HS-5 (cell line): Measurements from ENCODE around the gene SIX1.

Experiments used
- DNase-seq: peaks from one replicate; pipeline ENCODE4 v3.0.0-alpha.2; 2012; ENCODE audit warnings: low read depth

The SIX1 gene

GRCh38 chr14:60642270-60643140 is 6.8 kb downstream of the SIX1 start:
- DNase-seq, result no peak

GRCh38 chr14:60641742-60642269 is 7.5 kb downstream of the SIX1 start:
- DNase-seq, result no peak

DNA sequence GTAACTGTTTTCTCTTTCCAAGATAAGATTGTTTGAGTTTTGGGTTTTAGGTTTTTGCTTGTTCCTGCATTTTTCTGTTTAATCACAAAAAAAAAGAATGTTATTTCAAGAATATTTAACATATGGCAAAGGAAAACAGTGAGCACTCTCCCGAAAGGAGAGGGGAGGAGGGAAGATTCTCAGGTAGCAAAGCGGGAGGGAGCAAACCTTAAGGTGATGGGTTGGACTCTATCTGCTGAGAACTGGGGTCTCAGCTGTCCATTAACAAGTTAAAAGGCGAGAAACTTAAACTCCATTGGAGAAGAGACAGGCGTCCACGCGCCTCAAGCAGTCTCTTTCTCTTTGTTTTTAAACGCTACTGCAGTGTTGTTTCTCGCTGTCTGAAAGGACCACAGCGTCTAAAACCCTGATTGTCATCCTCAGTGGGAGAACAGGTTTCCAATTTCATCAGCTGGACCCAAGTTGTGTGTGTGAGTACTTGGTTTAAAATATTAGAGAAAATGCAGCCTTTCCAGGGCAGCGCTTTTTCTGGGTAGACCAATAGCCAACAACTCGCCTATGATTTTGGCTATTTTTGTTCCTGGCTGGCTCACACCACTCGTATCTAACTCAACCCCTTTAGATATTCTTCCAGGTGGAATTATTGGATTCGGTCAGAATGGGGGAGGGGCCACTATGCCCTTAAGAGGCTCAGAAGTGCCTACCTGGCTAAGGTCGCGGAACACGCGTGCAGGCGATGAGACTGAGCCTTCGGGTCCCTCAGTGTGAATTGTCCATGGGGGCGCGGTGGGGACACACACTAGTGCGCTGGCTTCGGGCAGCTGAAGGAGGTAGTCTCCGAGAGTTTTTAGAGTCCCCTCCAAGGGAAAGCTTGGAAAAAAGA is 8.2 kb downstream of the SIX1 start:
- DNase-seq, result no peak

DNA sequence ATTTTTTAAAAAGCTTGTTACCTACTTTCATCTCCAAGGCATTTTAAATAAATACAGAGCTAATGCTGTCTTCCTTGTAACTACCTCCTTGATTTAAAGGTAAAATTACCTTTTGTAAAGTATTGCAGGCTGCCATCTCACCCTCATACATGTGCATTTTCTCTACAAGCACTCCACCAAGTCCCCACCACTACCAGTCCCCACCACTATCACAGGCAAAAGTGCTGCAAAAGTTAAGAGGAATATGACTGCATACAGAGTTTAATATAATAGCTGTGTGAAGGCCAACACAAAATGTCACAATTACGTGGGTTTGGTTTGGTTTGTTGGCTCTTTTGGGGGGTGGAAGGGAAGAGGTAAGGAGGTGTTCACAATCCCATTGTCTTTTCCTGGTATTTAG is 9.6 kb downstream of the SIX1 start:
- no peak for DNase-seq

- DNase-seq, result no peak
Observed at GRCh38 chr14:60637479-60638315, 11.6 kb downstream of the SIX1 start.

DNA sequence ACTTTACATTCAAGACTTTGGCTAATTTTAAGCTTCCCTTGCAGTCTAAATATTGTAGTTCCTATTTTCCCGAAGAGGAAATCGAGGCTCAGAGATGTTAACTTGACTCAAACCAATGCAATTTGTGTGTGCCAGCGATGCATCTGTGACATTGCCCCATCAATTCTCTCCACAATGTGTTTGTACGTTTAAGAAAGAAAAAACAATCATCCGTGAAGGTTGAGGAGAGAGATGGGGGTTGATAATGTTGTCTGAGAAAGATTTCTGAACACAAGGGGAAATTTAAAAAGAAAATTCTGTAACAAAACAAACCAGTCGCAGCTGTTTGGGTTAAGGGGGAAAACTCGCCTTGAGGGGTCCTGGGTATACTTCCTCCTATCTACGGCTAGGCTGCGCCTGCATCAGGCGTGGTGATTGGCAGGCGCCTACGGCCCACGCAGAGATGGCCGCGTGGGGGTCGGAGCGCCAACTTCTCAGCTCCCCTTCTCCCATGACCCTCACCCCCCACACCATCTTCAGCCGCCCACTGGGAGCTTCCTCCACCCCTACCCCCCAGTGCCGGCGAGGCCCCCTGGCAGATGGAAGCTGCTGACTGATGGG is 12.3 kb downstream of the SIX1 start:
- DNase-seq, result no peak

- DNase-seq, result no peak
Observed at GRCh38 chr14:60634153-60634552, 15.1 kb downstream of the SIX1 start.

- DNase-seq, result no peak
Observed at GRCh38 chr14:60632777-60633176, 16.5 kb downstream of the SIX1 start.

- no peak for DNase-seq
Observed at GRCh38 chr14:60632257-60632656, 17.0 kb downstream of the SIX1 start.

DNA sequence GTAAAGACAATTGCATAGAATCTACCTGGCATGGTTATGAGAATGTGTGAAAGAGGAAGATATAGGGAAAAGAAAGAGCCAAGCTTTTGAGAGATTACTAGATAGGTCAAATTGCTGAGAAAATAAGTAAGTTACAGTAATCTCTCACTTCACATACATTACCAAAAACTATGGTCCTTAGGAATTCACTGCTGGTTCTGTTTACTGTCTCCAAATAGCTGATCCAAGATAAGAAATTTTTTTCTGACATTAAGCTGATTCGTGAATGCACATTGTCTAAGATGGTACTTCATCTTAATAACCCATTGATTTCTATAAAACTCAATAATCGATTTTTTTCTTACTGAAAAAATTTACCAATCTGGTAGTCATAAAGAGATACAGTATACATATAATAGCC is 17.4 kb downstream of the SIX1 start:
- DNase-seq, result no peak

GRCh38 chr14:60630129-60630528 is 19.1 kb downstream of the SIX1 start:
- no peak for DNase-seq

DNA sequence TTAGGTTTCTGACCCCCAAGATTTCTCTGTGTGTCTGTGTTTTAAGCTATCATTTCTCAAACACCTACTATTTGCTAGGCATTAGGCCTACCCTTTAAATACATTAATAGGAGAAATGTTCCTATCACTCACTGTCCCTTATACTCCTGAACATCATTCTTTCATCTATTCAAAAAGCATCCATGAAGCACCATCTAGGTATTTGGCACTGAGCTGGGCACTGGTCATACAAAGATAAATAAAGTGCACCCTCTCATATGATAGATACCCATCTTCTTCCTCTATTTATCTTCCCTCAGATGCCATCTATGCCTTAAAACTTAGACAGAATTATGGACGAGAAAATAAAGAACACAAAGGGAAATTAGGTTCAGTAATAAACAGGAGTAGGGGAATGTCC is 20.4 kb downstream of the SIX1 start:
- no peak for DNase-seq

GRCh38 chr14:60622917-60623257 is 26.4 kb downstream of the SIX1 start:
- no peak for DNase-seq

DNA sequence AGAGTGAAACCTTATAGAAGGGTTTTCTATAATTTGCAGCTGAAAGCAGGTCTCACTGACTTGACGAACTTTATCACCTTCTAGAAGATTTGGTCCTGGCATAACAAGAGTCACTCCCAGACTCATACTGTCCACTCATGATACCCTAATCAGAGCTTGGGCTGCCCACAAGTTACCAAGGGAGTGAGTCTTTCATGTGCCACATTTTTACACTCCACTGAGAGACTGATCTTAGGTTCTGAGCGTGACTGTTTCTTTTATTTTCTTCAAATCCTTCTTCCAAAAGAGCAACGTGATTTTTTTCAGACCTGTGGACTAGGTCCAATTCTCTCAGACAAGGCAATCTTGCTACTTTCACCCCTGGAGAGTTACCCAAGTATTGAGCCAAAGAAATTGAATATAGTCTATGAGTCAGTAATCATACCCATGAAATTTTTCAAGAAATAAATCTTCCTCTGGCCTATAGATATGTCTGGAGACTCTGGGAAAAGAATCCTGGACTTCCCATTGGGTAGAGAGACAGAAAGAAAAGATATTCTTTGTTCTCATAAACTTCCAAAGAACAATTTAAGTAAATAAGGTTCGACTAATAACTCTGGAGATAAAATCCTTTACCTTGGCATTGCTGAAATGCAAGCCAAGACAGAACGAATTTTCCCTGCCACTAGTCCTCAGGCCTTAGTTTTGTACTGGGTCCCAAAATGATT is 26.9 kb downstream of the SIX1 start:
- DNase-seq, result no peak

- DNase-seq, result no peak
Observed at GRCh38 chr14:60621386-60621785, 27.9 kb downstream of the SIX1 start.

DNA sequence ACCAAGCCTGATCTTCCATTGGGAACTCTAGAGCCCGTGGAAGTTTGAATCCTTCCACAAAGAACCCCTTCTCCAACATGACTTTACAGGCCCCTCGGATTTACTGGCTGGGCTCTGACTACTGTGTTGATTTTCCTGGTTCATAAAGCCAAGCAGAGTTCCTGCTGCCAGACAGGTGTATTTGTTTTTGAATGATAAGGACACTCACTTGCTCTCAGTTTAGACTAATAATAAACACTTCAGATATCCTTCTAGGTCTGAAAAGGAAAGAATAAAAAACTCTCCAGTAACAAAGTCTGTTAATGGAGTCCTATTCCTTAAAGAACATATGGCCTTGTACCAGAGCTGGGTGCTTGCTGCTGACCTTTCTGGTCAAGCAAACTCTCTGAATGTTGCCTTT is 31.0 kb downstream of the SIX1 start:
- DNase-seq, result no peak

GRCh38 chr14:60616461-60616959 is 32.8 kb downstream of the SIX1 start:
- no peak for DNase-seq

- DNase-seq, result no peak
Observed at GRCh38 chr14:60602291-60602690, 47.0 kb downstream of the SIX1 start.

- DNase-seq, result no peak
Observed at GRCh38 chr14:60599727-60600126, 49.5 kb downstream of the SIX1 start.

- DNase-seq, result no peak
Observed at GRCh38 chr14:60596139-60596538, 53.1 kb downstream of the SIX1 start.

DNA sequence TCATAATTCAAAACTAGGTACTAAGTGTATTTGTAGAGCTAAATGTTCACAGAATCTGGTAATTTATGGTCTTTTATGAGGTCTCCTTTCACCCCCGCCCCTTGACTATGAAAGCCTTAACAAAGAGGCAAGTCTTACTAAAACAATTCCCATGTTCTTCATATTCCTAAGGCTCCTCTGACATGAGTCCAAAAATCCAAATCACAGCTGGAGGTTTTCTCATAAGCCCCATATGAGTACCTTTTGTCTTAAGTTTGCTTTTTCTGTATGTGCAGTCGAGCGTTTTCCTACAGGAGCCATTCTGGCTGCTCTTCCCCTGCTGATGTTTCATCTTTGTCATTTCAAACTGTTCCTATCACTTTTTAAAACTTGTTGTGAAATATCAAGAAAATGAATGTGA is 55.2 kb downstream of the SIX1 start:
- no peak for DNase-seq
